Measurements from ENCODE around the gene PYGM. TPM values are rescaled to one million over a fixed set of nuclear protein-coding genes. Genes with fewer than 3 reads are reported as not detected.

PYGM gene
- total RNA-seq, 2 donors from 2014 or later, result 17.8 to 84.7 TPM

GRCh38 chr11:64697663-64698375, 62.0 kb downstream of the PYGM start:
- TF ChIP-seq CTCF (IDR thresholded peaks at IDR 0.05), result no peak
- Histone ChIP-seq H3K9me3 (no peaks in the 10 kb centered on the region), H3K27me3 (no peaks in the 10 kb centered on the region), H3K4me1 (no peaks in the 10 kb centered on the region), H3K36me3 (no peaks in the 10 kb centered on the region), H3K27ac (no peak overlapping the region), H3K4me3 (no peak overlapping the region)
- no peak for DNase-seq (ENCODE audit: low spot score)

Other genes with a start within 250 kb of the PYGM start
- gene SLC22A11, start 204.0 kb downstream of the PYGM start, total RNA-seq, result not detected
- gene SLC22A12, start 168.8 kb downstream of the PYGM start, total RNA-seq, result not detected
- 1 to 10 TPM in 1 of 2 donors, under 1 TPM in 1; 0.85 to 1.4 TPM for gene NRXN2, start 36.8 kb downstream of the PYGM start, total RNA-seq
- 10 to 100 TPM; 28.1 to 30.4 TPM for gene RASGRP2, start 15.8 kb downstream of the PYGM start, total RNA-seq
- gene SF1, start 18.6 kb upstream of the PYGM start, total RNA-seq, result 100 to 1,000 TPM; 196 to 213 TPM
- gene MAP4K2, start 43.2 kb upstream of the PYGM start, total RNA-seq, result 10 to 100 TPM; 19.4 to 20.4 TPM
- gene MEN1, start 50.6 kb upstream of the PYGM start, total RNA-seq, result 1 to 10 TPM; 7.2 to 9.8 TPM
- 1 to 10 TPM in 1 of 2 donors, under 1 TPM in 1; 0.33 to 1.0 TPM for gene CDC42BPG, start 84.7 kb upstream of the PYGM start, total RNA-seq
- 10 to 100 TPM; 29.5 to 34.1 TPM for gene EHD1, start 118.6 kb upstream of the PYGM start, total RNA-seq
- gene ATG2A, start 157.2 kb upstream of the PYGM start, total RNA-seq, result 10 to 100 TPM; 16.0 to 24.1 TPM
- gene PPP2R5B, start 164.7 kb upstream of the PYGM start, total RNA-seq, result 10 to 100 TPM; 21.5 to 23.0 TPM
- not detected for gene GPHA2, start 175.9 kb upstream of the PYGM start, total RNA-seq
- not detected for gene MAJIN, start 212.1 kb upstream of the PYGM start, total RNA-seq
- gene BATF2, start 237.0 kb upstream of the PYGM start, total RNA-seq, result 1 to 10 TPM; 1.1 to 1.6 TPM